Dedifferentiated amniotic fluid mesenchymal stem cell (primary cell): Measurements from ENCODE around the gene TTC39A.
A peak's percentile ranks its signal among the peaks of the same experiment; 100 is the strongest.
"Not testable (repeated sequence)": the region's sequence is repeated elsewhere in the genome, so short reads cannot be mapped to it uniquely, and the experiment has no call there.

ENCODE experiments used
- DNase-seq: peaks from one replicate; pipeline ENCODE4 v3.0.0-alpha.2; 2016; ENCODE audit errors: extremely low spot score

The TTC39A gene

GRCh38 chr1:51336711-51337110 lies 6.3 kb upstream of the TTC39A start:
- no peak for DNase-seq

- no peak for DNase-seq
Measured at GRCh38 chr1:51336004-51336403, 5.6 kb upstream of the TTC39A start.

GRCh38 chr1:51331206-51332100 lies 1.1 kb upstream of the TTC39A start:
- peak; percentile 28 for DNase-seq

- DNase-seq: no peak
Measured at GRCh38 chr1:51329443-51330325, 678 bp downstream of the TTC39A start.

GRCh38 chr1:51328926-51329325 lies 1.4 kb downstream of the TTC39A start:
- no peak for DNase-seq

- DNase-seq: peak; percentile 22
Measured at GRCh38 chr1:51328279-51328678, 2.1 kb downstream of the TTC39A start.

- no peak for DNase-seq
Measured at GRCh38 chr1:51327386-51327785, 3.0 kb downstream of the TTC39A start.

- no peak for DNase-seq
Measured at GRCh38 chr1:51326839-51327238, 3.5 kb downstream of the TTC39A start.

- DNase-seq: no peak
Measured at GRCh38 chr1:51325878-51326755, 4.2 kb downstream of the TTC39A start.

GRCh38 chr1:51325391-51325790 lies 5.0 kb downstream of the TTC39A start:
- DNase-seq: no peak

GRCh38 chr1:51325011-51325385 lies 5.4 kb downstream of the TTC39A start:
- not testable (repeated sequence) for DNase-seq

GRCh38 chr1:51324251-51325010 lies 5.9 kb downstream of the TTC39A start:
- DNase-seq: no peak

- no peak for DNase-seq
Measured at GRCh38 chr1:51323778-51324177, 6.6 kb downstream of the TTC39A start.

- no peak for DNase-seq
Measured at GRCh38 chr1:51322417-51323101, 7.8 kb downstream of the TTC39A start.

- DNase-seq: no peak
Measured at GRCh38 chr1:51321924-51322280, 8.5 kb downstream of the TTC39A start.

GRCh38 chr1:51320967-51321923 lies 9.1 kb downstream of the TTC39A start:
- no peak for DNase-seq

- DNase-seq: no peak
Measured at GRCh38 chr1:51317798-51318197, 12.6 kb downstream of the TTC39A start.

- no peak for DNase-seq
Measured at GRCh38 chr1:51316846-51317120, 13.6 kb downstream of the TTC39A start.

- no peak for DNase-seq
Measured at GRCh38 chr1:51316113-51316845, 14.1 kb downstream of the TTC39A start.
